ENCODE results near the gene MICAL1. TPM values are rescaled to one million over a fixed set of nuclear protein-coding genes. Genes with fewer than 3 reads are reported as not detected.

The MICAL1 gene
- total RNA-seq, 5 donors from 2014 or later (not counting 1 experiment from before 2014, with no cell fraction given), result 81.9 to 108 (median 89.5) TPM

DNA sequence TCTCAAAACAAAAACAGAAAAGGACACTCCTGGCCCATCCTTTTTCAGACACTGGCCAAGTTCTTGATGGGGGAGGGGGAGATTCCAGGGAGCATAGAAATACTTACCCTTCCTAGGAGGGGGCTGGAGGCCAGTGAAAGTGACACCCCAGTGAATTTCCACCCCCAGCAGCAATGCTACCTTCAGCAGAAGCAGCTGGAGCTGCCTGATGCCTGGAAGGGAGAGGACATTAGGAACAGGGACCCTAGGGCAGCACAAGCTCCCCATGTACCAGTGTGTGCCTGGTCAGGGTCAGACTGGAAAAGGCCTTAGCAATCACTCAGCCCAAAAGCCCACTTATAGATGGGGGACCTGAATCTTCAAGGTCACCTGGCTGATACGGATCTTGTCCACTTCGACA lies 2.4 kb downstream of the MICAL1 start:
- no peaks in the 10 kb centered on the region for H3K9me3 Mint-ChIP-seq
- peak overlapping the region; percentile 57 to 94 for H3K27ac Mint-ChIP-seq
- no peak overlapping the region for H3K27ac ChIP-seq (ENCODE audit: low read length)
- ATAC-seq (replicated peaks in 1 of 4) (no peak), DNase-seq (no peak)
- no peaks in the 10 kb centered on the region for H3K27me3 Mint-ChIP-seq
- peak overlapping the region in 1 of 3 donors; percentile 98 for H3K4me3 Mint-ChIP-seq
- no peak overlapping the region for H3K4me3 ChIP-seq (ENCODE audit: control insufficient read depth in 1 of 2, extremely low read depth in 1 of 2, low read length in 1 of 2)
- ChIA-PET CTCF (interaction anchor here in 1 of 2 donors (1.4 kb wide), 1 partner anchor 70 kb away, joined by 4 read pairs; no protein-coding TSS in a partner anchor), POLR2A (interaction anchor here (0.9 to 1.9 kb wide), 4 partner anchors 8 to 12 kb away, joined by 3 to 6 read pairs (median 3); partner anchors contain the start of genes PPIL6 (in 1 of the 2) and SMPD2 (in 1 of the 2))
- H3K27me3 ChIP-seq (replicated peaks in 1 of 2; ENCODE audit: control insufficient read depth in 2 of 2, extremely low read depth in 1 of 2, insufficient read depth in 2 of 2, low read length in 1 of 2), result no peaks in the 10 kb centered on the region
- WGBS (ENCODE audit: insufficient coverage), result 100% methylated on average over 2 of the region's 2 CpGs
- peaks cover 18 to 82% of the 10 kb centered on the region in 2 experiments for H3K4me1 ChIP-seq (ENCODE audit: control insufficient read depth in 1 of 2, extremely low read depth in 1 of 2, insufficient read depth in 2 of 2, low read length in 2 of 2)
- H3K4me1 Mint-ChIP-seq, result peaks cover 62 to 75% (median 66%) of the 10 kb centered on the region in 3 donors
- peaks cover 12% of the 10 kb centered on the region for H3K36me3 Mint-ChIP-seq
- peaks cover 0 to 32% of the 10 kb centered on the region in 2 donors for H3K36me3 ChIP-seq (ENCODE audit: control insufficient read depth in 2 of 2, extremely low read depth in 1 of 2, insufficient read depth in 1 of 2, low read length in 1 of 2)
- no peaks in the 10 kb centered on the region for H3K9me3 ChIP-seq

GRCh38 chr6:109452181-109452580 lies 3.4 kb downstream of the MICAL1 start:
- H3K4me3 ChIP-seq (ENCODE audit: control insufficient read depth in 1 of 2, extremely low read depth in 1 of 2, low read length in 1 of 2), result no peak overlapping the region
- peaks cover 55 to 68% (median 59%) of the 10 kb centered on the region in 3 donors for H3K4me1 Mint-ChIP-seq
- no peaks in the 10 kb centered on the region for H3K27me3 ChIP-seq (replicated peaks in 1 of 2; ENCODE audit: control insufficient read depth in 2 of 2, extremely low read depth in 1 of 2, insufficient read depth in 2 of 2, low read length in 1 of 2)
- WGBS (ENCODE audit: insufficient coverage), result 100% methylated on average over 5 of the region's 9 CpGs
- ChIA-PET CTCF (no interaction called here), POLR2A (interaction anchor here in 1 of 2 donors (0.5 kb wide), 1 partner anchor 582 kb away, joined by 3 read pairs; no protein-coding TSS in a partner anchor)
- H3K36me3 ChIP-seq (ENCODE audit: control insufficient read depth in 2 of 2, extremely low read depth in 1 of 2, insufficient read depth in 1 of 2, low read length in 1 of 2), result peaks cover 0 to 34% of the 10 kb centered on the region in 2 donors
- peak overlapping the region; percentile 57 to 65 for H3K27ac Mint-ChIP-seq
- H3K4me3 Mint-ChIP-seq, result peak overlapping the region in 1 of 3 donors; percentile 37
- ATAC-seq (replicated peaks in 1 of 4), result no peak
- no peaks in the 10 kb centered on the region for H3K27me3 Mint-ChIP-seq
- no peak overlapping the region for H3K27ac ChIP-seq (ENCODE audit: low read length)
- H3K36me3 Mint-ChIP-seq, result peaks cover 12% of the 10 kb centered on the region
- no peaks in the 10 kb centered on the region for H3K9me3 Mint-ChIP-seq
- no peak for DNase-seq
- H3K4me1 ChIP-seq (ENCODE audit: control insufficient read depth in 1 of 2, extremely low read depth in 1 of 2, insufficient read depth in 2 of 2, low read length in 2 of 2), result peaks cover 16 to 77% of the 10 kb centered on the region in 2 experiments
- no peaks in the 10 kb centered on the region for H3K9me3 ChIP-seq

GRCh38 chr6:109451376-109451775 lies 4.2 kb downstream of the MICAL1 start:
- H3K4me1 ChIP-seq (ENCODE audit: control insufficient read depth in 1 of 2, extremely low read depth in 1 of 2, insufficient read depth in 2 of 2, low read length in 2 of 2), result peaks cover 14 to 69% of the 10 kb centered on the region in 2 experiments
- peak overlapping the region in 1 of 2 donors; percentile 65 for H3K27ac Mint-ChIP-seq
- peaks cover 46 to 62% (median 55%) of the 10 kb centered on the region in 3 donors for H3K4me1 Mint-ChIP-seq
- H3K9me3 ChIP-seq, result no peaks in the 10 kb centered on the region
- DNase-seq, result no peak
- H3K4me3 ChIP-seq (ENCODE audit: control insufficient read depth in 1 of 2, extremely low read depth in 1 of 2, low read length in 1 of 2), result no peak overlapping the region
- WGBS (ENCODE audit: insufficient coverage), result 100% methylated on average over 6 of the region's 7 CpGs
- H3K27ac ChIP-seq (ENCODE audit: low read length), result no peak overlapping the region
- H3K9me3 Mint-ChIP-seq, result no peaks in the 10 kb centered on the region
- H3K27me3 ChIP-seq (replicated peaks in 1 of 2; ENCODE audit: control insufficient read depth in 2 of 2, extremely low read depth in 1 of 2, insufficient read depth in 2 of 2, low read length in 1 of 2), result no peaks in the 10 kb centered on the region
- H3K36me3 ChIP-seq (ENCODE audit: control insufficient read depth in 2 of 2, extremely low read depth in 1 of 2, insufficient read depth in 1 of 2, low read length in 1 of 2), result peaks cover 0 to 37% of the 10 kb centered on the region in 2 donors
- ATAC-seq (replicated peaks in 1 of 4), result no peak
- H3K4me3 Mint-ChIP-seq, result peak overlapping the region in 1 of 3 donors; percentile 4
- ChIA-PET POLR2A (interaction anchor here in 1 of 2 donors (0.7 kb wide), 1 partner anchor 77 kb away, joined by 5 read pairs; no protein-coding TSS in a partner anchor), CTCF (no interaction called here)
- peaks cover 16% of the 10 kb centered on the region for H3K36me3 Mint-ChIP-seq
- no peaks in the 10 kb centered on the region for H3K27me3 Mint-ChIP-seq

DNA sequence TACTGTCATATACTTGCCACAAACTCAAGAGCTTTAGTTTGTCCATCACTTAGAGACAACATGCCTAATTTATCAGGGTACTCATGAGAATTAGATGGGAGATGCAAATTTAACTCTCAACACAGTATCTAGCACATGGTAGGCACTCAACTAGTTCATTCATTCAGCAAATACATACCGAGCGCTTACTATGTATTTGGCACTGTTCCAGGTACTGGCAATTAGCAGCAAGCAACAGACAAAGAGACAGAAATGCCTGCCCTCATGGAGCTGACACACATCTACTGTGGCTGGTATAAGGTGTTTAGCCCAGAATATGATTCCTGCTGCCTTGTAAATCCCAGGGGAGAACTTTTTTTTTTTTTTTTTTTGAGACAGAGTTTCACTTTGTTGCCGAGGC lies 4.8 kb downstream of the MICAL1 start:
- H3K36me3 ChIP-seq (ENCODE audit: control insufficient read depth in 2 of 2, extremely low read depth in 1 of 2, insufficient read depth in 1 of 2, low read length in 1 of 2), result peaks cover 0 to 42% of the 10 kb centered on the region in 2 donors
- H3K4me3 Mint-ChIP-seq, result peak overlapping the region in 1 of 3 donors; percentile 4
- H3K27ac Mint-ChIP-seq, result peak overlapping the region; percentile 10 to 78
- no peaks in the 10 kb centered on the region for H3K27me3 Mint-ChIP-seq
- no peak overlapping the region for H3K4me3 ChIP-seq (ENCODE audit: control insufficient read depth in 1 of 2, extremely low read depth in 1 of 2, low read length in 1 of 2)
- H3K27me3 ChIP-seq (replicated peaks in 1 of 2; ENCODE audit: control insufficient read depth in 2 of 2, extremely low read depth in 1 of 2, insufficient read depth in 2 of 2, low read length in 1 of 2), result no peaks in the 10 kb centered on the region
- peaks cover 17% of the 10 kb centered on the region for H3K36me3 Mint-ChIP-seq
- H3K4me1 Mint-ChIP-seq, result peaks cover 44 to 60% (median 55%) of the 10 kb centered on the region in 3 donors
- WGBS (ENCODE audit: insufficient coverage), result no CpG with 5 or more reads among the region's 3 CpGs
- no peaks in the 10 kb centered on the region for H3K9me3 ChIP-seq
- no peaks in the 10 kb centered on the region for H3K9me3 Mint-ChIP-seq
- ATAC-seq (replicated peaks in 1 of 4) (no peak), DNase-seq (no peak)
- ChIA-PET POLR2A (interaction anchor here (0.6 to 1.5 kb wide), 3 partner anchors 10 to 78 kb away, joined by 5 to 17 read pairs (median 16); partner anchors contain the start of genes PPIL6 (in 1 of the 2) and SMPD2 (in 1 of the 2)), CTCF (interaction anchor here in 1 of 2 donors (1.4 kb wide), 1 partner anchor 263 kb away, joined by 3 read pairs; no protein-coding TSS in a partner anchor)
- no peak overlapping the region for H3K27ac ChIP-seq (ENCODE audit: low read length)
- H3K4me1 ChIP-seq (ENCODE audit: control insufficient read depth in 1 of 2, extremely low read depth in 1 of 2, insufficient read depth in 2 of 2, low read length in 2 of 2), result peaks cover 13 to 63% of the 10 kb centered on the region in 2 experiments

GRCh38 chr6:109449795-109450673 lies 5.5 kb downstream of the MICAL1 start:
- 68% methylated on average over 16 of the region's 16 CpGs for WGBS (ENCODE audit: insufficient coverage)
- peaks cover 13 to 62% of the 10 kb centered on the region in 2 experiments for H3K4me1 ChIP-seq (ENCODE audit: control insufficient read depth in 1 of 2, extremely low read depth in 1 of 2, insufficient read depth in 2 of 2, low read length in 2 of 2)
- peaks cover 6 to 50% of the 10 kb centered on the region in 2 donors for H3K36me3 ChIP-seq (ENCODE audit: control insufficient read depth in 2 of 2, extremely low read depth in 1 of 2, insufficient read depth in 1 of 2, low read length in 1 of 2)
- peak overlapping the region in 1 of 2 donors; percentile 2 for H3K4me3 ChIP-seq (ENCODE audit: control insufficient read depth in 1 of 2, extremely low read depth in 1 of 2, low read length in 1 of 2)
- H3K9me3 Mint-ChIP-seq, result no peaks in the 10 kb centered on the region
- peaks cover 24% of the 10 kb centered on the region for H3K36me3 Mint-ChIP-seq
- peak overlapping the region; percentile 9 for H3K27ac ChIP-seq (ENCODE audit: low read length)
- H3K4me3 Mint-ChIP-seq, result peak overlapping the region in 2 of 3 donors; percentile 9 to 65
- H3K27ac Mint-ChIP-seq, result peak overlapping the region; percentile 88
- no peaks in the 10 kb centered on the region for H3K9me3 ChIP-seq
- POLR2A ChIA-PET, result interaction anchor here in 1 of 2 donors (0.6 to 1.5 kb wide), 3 partner anchors 9 to 36 kb away, joined by 3 to 17 read pairs (median 16); partner anchors contain the start of genes PPIL6 and SMPD2
- no peaks in the 10 kb centered on the region for H3K27me3 ChIP-seq (replicated peaks in 1 of 2; ENCODE audit: control insufficient read depth in 2 of 2, extremely low read depth in 1 of 2, insufficient read depth in 2 of 2, low read length in 1 of 2)
- CTCF ChIA-PET, result interaction anchor here (0.5 to 1.4 kb wide), 2 partner anchors 241 to 262 kb away, joined by 3 read pairs; no protein-coding TSS in a partner anchor
- peaks cover 44 to 60% (median 55%) of the 10 kb centered on the region in 3 donors for H3K4me1 Mint-ChIP-seq
- ATAC-seq (replicated peaks in 1 of 4) (peak; percentile 50 to 75 (median 66)), DNase-seq (peak in 26 of 35 experiments; percentile 26 to 64 (median 38))
- H3K27me3 Mint-ChIP-seq, result no peaks in the 10 kb centered on the region

Data from T-cell (primary cell).